AG09319 (cell line): ENCODE data around the gene MED6.

Experiments used
- DNase-seq: peaks from one replicate; pipeline ENCODE4 v3.0.0-alpha.2; 2010; ENCODE audit warnings: low read depth; ENCODE audit errors: extremely low read depth
- TF ChIP-seq, protein P1 (sequence below): IDR thresholded peaks from 2 replicates; pipeline ENCODE4 v1.5.1; 2011; ENCODE audit warnings: low read depth, mild to moderate bottlenecking, inconsistent platforms, low read length, moderate library complexity

Gene MED6

GRCh38 chr14:70600382-70601157, at the start of gene MED6:
Gene MED6 (minus strand): TSS chr14:70600655. CDS start chr14:70600637, 18 bp downstream.
- TF ChIP-seq, protein P1, sequence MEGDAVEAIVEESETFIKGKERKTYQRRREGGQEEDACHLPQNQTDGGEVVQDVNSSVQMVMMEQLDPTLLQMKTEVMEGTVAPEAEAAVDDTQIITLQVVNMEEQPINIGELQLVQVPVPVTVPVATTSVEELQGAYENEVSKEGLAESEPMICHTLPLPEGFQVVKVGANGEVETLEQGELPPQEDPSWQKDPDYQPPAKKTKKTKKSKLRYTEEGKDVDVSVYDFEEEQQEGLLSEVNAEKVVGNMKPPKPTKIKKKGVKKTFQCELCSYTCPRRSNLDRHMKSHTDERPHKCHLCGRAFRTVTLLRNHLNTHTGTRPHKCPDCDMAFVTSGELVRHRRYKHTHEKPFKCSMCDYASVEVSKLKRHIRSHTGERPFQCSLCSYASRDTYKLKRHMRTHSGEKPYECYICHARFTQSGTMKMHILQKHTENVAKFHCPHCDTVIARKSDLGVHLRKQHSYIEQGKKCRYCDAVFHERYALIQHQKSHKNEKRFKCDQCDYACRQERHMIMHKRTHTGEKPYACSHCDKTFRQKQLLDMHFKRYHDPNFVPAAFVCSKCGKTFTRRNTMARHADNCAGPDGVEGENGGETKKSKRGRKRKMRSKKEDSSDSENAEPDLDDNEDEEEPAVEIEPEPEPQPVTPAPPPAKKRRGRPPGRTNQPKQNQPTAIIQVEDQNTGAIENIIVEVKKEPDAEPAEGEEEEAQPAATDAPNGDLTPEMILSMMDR: no peak
- DNase-seq: peak; percentile 73

DNA sequence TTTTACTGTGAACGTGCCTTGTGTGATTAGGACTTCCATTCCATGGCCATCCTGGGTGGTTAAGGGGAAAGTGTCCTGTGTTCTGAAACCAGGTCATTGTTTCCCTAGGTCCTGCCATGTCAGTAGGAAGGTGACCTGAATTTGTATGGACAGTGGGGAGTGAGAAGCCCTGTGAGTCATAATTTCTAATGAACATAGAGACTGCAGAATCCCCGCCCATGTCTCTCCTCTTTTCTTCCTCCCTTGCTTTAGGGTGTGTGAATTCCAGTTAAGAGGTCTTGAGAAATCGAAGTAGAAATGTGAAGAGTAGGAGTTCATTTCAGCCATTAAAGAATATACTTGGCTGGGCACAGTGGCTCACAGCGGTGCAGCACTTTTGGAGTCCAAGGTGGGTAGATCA, 49.3 kb upstream of the MED6 start:
- no peak for DNase-seq
- TF ChIP-seq, protein P1: no peak

DNA sequence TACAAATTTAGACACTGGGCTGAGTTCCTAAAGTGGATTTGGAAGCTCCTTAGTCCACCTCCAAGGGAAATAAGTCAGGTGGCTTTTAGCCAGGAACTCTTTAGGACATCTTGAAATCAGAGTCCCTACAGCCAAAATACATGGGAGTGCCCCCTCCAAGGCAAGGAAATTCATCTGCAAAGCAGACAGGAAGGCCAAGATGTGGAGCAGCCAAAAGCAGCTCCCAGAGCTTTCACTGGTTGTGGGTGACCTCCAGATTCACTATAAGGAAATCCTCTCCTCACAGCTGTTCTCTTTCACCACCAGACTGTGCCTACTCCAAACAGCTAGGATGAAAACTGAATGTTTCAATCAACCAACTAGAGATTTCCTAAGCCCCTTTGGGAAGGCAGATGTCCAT, 47.9 kb upstream of the MED6 start:
- TF ChIP-seq, protein P1: no peak

GRCh38 chr14:70646705-70647104, 46.2 kb upstream of the MED6 start:
- TF ChIP-seq, protein P1: no peak
- no peak for DNase-seq

More for the DNA sequence above, 47.9 kb upstream of the MED6 start:
- no peak for DNase-seq

DNA sequence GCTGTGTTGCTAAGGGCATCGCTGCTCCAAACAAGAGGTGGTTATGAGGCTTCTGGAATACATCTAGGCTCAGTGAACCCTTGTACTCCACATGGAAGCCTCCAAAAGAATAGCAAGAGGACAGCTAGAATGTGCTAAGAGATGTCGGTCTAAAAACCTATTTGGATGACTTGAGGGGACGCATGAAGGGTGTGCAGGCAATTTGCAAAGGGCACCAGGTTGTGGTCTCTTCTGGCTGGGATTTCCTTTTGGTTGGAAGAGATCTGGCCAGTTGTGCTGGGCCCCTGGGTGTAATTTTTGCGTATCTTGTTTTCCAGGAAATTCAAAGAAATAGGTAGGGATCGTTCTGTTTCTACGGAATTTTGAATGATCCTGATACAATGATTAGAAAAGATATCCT, 45.4 kb upstream of the MED6 start:
- TF ChIP-seq, protein P1: no peak
- no peak for DNase-seq

- TF ChIP-seq, protein P1: no peak
- DNase-seq: no peak
Observed at GRCh38 chr14:70643967-70644366, 43.5 kb upstream of the MED6 start.

DNA sequence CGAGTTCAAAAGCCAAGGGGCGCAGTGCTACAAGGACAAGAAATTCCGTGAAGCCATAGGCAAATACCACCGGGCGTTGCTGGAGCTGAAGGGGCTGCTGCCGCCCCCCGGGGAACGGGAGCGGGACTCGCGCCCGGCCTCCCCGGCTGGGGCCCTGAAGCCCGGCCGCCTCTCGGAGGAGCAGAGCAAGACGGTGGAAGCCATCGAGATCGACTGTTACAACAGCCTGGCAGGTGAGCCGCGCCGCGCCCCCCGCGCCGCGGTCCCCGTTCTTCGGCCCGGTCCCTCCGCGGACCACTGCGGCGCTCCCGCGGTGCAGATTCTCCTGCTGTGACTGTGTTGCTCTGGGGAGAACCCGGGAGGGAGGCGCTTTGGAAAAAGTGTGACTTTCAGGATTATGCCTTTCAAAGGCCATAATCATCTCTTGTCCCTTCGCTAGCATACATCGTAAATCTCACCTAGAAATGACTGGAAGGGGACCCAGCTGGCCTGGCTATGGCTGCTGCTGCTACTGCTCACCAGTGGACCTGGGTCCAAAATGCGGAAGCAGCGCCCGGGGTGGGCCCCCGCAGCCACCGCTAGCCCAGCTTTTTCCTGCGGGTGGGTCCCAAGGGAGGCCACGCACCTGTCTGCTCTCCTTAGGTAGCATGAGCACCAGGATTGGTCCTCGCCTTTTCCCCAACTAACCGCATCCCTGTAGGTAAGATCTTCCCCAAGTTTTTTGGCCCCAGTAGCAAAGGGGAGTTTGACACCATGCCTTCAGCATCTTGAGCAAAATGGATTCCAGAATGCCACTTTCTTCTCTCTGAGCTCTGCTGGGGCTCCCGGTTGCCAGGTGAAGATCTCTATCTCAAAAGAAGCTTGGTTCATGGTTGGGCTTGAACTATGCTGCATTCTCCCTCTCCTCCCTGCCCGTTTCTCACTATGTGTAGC, 42.1 kb upstream of the MED6 start:
- no peak for DNase-seq
- TF ChIP-seq, protein P1: no peak
